Breast epithelium (tissue), 3 donors: ENCODE results near the gene MBTPS2.

Experiments used
- CTCF ChIP-seq, 3 donors: fragments of 450-650 bp; IDR thresholded peaks; one replicate each; pipeline ENCODE4 v1.5.1; 2016 to 2017; ENCODE audit warnings: antibody characterized with exemption in 3 of 3, mild to moderate bottlenecking in 3 of 3, moderate library complexity in 3 of 3
- POLR2A ChIP-seq: fragments of 450-650 bp; IDR thresholded peaks from one replicate; pipeline ENCODE4 v1.6.1; 2016; ENCODE audit warnings: antibody characterized with exemption, mild to moderate bottlenecking, moderate library complexity
- POLR2AphosphoS5 ChIP-seq, 3 donors: sonication (generic); formaldehyde crosslinking; IDR thresholded peaks; one replicate each; pipeline ENCODE4 v1.6.1; 2017; ENCODE audit warnings: antibody characterized with exemption in 3 of 3

DNA sequence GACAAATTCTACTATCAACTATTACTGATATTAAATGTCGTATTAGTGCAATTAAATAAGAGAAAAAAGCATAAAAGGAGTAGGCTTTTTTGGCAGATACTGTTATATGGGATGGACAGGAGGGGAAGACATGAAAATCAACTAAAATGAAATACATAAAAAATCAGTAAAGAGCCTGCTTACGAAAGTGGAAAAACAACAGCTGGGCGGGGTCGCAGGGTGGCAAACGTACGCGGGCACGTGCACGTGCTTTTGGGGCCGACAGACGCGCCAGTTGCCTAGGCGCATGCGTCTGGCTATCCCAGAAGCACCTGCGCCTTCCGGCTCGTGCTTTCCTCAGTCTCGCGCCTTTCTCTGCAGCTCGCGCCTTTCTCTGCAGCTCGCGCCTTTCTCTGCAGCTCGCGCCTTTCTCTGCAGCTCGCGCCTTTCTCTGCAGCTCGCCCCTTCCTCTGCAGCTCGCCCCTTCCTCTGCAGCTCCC lies 16.6 kb downstream of the MBTPS2 start, which contains the start of gene YY2:
- TF ChIP-seq CTCF (IDR thresholded peaks at IDR 0.05) (no peak), POLR2A (no peak), POLR2AphosphoS5 (IDR thresholded peaks at IDR 0.05) (no peak)
